ENCODE data around the gene CIDEC.

- TF ChIP-seq CTCF (IDR thresholded peaks at IDR 0.05): no peak
- TF ChIP-seq ZFX (IDR thresholded peaks at IDR 0.05; ENCODE audit: borderline replicate concordance): no peak
Measured at GRCh38 chr3:9906480-9906879, 26.4 kb upstream of the CIDEC start.
